ENCODE data around the gene ACSF2. TPM values are rescaled to one million over a fixed set of nuclear protein-coding genes. Genes with fewer than 3 reads are reported as not detected.

ACSF2 gene
- total and polyA plus RNA-seq, 2 of the 13 experiments (the other 11 are each of a cell fraction or from before 2014, with no cell fraction given) = 87.3 to 109 TPM

DNA sequence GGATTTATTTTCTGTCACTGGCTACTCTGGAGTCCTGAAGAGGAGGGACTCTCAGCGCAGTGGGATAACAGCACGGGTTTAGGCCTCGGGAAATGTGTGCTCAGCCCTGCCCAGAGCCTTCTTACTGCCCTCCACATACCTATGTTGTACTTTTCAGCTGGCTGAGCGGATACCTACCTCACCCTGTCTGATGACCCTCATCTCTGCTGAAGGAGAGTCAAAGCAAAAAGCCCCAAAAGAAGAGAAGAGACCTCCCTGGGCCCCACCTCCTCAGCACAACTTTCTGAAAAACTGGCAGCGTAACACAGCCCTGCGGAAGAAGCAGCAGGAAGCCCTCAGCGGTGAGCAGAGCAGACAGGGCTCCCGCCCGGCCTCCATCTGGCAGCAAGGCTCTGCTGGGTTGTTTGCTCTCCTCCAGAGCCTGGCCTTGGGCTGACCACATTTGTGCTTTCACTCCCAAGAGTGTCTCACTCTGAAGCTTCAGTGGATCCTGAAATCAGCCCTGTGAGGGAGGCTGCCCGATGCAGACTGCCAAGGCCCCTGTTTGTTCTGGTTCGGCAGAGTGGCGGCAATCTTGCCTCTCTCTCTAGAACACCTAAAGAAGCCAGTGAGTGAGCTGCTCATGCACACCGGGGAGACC, 92.5 kb downstream of the ACSF2 start (continued):
- TF ChIP-seq AKAP8 (CRISPR knock-in tag; IDR thresholded peaks at IDR 0.05) (peak; percentile 27; the same call in 1 of the 2 replicates), HMGXB3 (CRISPR knock-in tag; IDR thresholded peaks at IDR 0.05; ENCODE audit: borderline replicate concordance) (0 out of 2 replicates have a peak, but pooled peaks have one; percentile 17), KDM3A (CRISPR knock-in tag; IDR thresholded peaks at IDR 0.05; ENCODE audit: low read depth) (peak; percentile 16; the same call in 1 of the 2 replicates), ATM (IDR thresholded peaks at IDR 0.05; ENCODE audit: borderline replicate concordance) (no peak), ZNF709 (CRISPR knock-in tag; IDR thresholded peaks at IDR 0.05) (no peak), TFDP2 (CRISPR knock-in tag; IDR thresholded peaks at IDR 0.05) (peak; percentile 15; the same call in 1 of the 2 replicates), FOXA1 (IDR thresholded peaks at IDR 0.05) (no peak), FOXA1 (CRISPR knock-in tag; IDR thresholded peaks at IDR 0.05) (peak; percentile 63), SALL2 (CRISPR knock-in tag; IDR thresholded peaks at IDR 0.05) (0 out of 2 replicates have a peak, but pooled peaks have one; percentile 15)
- TF ChIP-seq, protein P1, sequence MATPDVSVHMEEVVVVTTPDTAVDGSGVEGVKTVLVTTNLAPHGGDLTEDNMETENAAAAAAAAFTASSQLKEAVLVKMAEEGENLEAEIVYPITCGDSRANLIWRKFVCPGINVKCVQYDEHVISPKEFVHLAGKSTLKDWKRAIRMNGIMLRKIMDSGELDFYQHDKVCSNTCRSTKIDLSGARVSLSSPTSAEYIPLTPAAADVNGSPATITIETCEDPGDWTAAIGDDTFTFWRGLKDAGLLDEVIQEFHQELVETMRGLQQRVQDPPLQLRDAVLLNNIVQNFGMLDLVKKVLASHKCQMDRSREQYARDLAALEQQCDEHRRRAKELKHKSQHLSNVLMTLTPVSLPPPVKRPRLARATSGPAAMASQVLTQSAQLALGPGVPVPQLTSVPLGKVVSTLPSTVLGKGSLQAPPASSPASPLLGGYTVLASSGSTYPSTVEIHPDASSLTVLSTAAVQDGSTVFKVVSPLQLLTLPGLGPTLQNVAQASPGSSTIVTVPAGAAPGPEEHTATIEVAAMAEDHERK (CRISPR knock-in tag; IDR thresholded peaks at IDR 0.05; ENCODE audit: low read depth) = no peak

Measured in HepG2 (cell line).